Measurements from ENCODE around the gene FAIM2. TPM values are rescaled to one million over a fixed set of nuclear protein-coding genes. Genes with fewer than 3 reads are reported as not detected.

Gene FAIM2
- total and polyA plus RNA-seq, 2 donors (not counting 3 experiments of a cell fraction or from before 2014, with no cell fraction given): 0.01 TPM; not detected in 1

DNA sequence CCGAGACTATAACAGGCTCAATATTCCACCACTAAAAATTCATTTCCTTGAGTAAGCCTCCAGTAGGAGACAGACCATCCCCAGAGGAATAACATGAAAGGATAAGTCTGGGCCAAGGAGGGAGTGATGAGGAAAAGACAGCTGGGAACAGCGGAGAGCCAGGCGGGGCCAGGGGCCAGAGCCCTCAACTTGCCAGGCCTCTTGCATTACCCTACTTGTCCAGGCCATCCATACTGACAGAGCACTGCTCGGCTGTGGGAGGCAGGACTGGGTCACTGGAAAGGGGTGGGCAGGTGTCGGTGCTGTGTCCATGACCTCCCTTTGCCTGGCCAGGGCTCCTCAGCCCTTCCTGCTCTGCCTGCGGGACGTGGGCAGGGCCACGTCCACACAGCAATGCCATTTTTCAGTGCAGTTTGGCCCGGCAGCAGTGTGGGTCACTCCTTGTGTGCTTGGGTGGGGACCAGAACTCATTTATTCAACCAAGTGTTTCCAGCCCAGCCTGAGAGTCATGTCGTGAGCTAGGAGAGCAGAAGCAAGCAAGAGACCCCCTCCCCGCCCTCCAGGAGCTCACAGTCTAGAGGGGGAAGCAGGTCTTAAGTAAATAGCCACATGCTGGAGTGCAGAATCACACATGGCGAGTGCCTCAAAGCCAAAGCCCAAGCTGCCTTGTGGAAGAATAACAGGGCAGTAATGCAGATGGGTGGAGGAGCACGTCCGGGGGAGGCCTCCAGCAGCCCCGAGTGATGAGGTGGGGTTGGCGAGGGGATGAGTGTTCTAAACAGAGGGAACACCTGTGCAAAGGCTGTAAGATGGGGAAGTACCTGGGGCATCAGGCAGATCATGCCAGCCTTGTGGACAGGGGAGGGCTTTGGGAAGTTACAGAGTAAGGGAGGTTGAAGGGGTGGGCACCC is 8.9 kb upstream of the FAIM2 start:
- intact Hi-C loops (cut with micrococcal nuclease): no loop called here
- Histone ChIP-seq H2AFZ (ENCODE audit: low read depth, low read length) (no peak overlapping the region), H3K4me3 (replicated peaks in 1 of 3; ENCODE audit: insufficient read depth in 1 of 3, low read depth in 1 of 3, low read length in 3 of 3) (no peak overlapping the region), H3K9ac (replicated peaks; ENCODE audit: extremely low read depth, insufficient read depth, low read length) (no peak overlapping the region), H3K9me1 (replicated peaks; ENCODE audit: control insufficient read depth, extremely low read depth, insufficient read depth, low read length) (no peaks in the 10 kb centered on the region), H3K4me1 (ENCODE audit: control insufficient read depth, extremely low read depth, insufficient read depth, low read length) (peaks cover 4% of the 10 kb centered on the region), H3K27me3 (ENCODE audit: control insufficient read depth in 2 of 2, insufficient read depth in 2 of 2, low read length in 2 of 2) (no peaks in the 10 kb centered on the region), H3K79me2 (ENCODE audit: control insufficient read depth, insufficient read depth, low read length) (no peaks in the 10 kb centered on the region), H4K20me1 (replicated peaks; ENCODE audit: control insufficient read depth, extremely low read depth, insufficient read depth, low read length) (no peaks in the 10 kb centered on the region), H3K4me2 (ENCODE audit: insufficient read depth, low read length) (no peak overlapping the region), H3K36me3 (ENCODE audit: control insufficient read depth in 2 of 2, extremely low read depth in 1 of 2, insufficient read depth in 2 of 2, low read length in 2 of 2) (no peaks in the 10 kb centered on the region), H3K9me3 (replicated peaks; ENCODE audit: control insufficient read depth, insufficient read depth, low read length) (no peaks in the 10 kb centered on the region), H3K27ac (ENCODE audit: insufficient read depth, low read depth, low read length) (no peak overlapping the region)
- no peak for TF ChIP-seq FOS (IDR thresholded peaks at IDR 0.05; ENCODE audit: borderline replicate concordance, insufficient read depth, low read length)
- no peak for TF ChIP-seq POLR2AphosphoS5 (IDR thresholded peaks at IDR 0.05; ENCODE audit: insufficient read depth, low read depth, low read length)
- TF ChIP-seq, protein P1, sequence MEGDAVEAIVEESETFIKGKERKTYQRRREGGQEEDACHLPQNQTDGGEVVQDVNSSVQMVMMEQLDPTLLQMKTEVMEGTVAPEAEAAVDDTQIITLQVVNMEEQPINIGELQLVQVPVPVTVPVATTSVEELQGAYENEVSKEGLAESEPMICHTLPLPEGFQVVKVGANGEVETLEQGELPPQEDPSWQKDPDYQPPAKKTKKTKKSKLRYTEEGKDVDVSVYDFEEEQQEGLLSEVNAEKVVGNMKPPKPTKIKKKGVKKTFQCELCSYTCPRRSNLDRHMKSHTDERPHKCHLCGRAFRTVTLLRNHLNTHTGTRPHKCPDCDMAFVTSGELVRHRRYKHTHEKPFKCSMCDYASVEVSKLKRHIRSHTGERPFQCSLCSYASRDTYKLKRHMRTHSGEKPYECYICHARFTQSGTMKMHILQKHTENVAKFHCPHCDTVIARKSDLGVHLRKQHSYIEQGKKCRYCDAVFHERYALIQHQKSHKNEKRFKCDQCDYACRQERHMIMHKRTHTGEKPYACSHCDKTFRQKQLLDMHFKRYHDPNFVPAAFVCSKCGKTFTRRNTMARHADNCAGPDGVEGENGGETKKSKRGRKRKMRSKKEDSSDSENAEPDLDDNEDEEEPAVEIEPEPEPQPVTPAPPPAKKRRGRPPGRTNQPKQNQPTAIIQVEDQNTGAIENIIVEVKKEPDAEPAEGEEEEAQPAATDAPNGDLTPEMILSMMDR (IDR thresholded peaks at IDR 0.05; ENCODE audit: extremely low read depth in 1 of 2, insufficient read depth in 1 of 2, low read depth in 1 of 2, low read length in 2 of 2): no peak
- FAIRE-seq (no peak), DNase-seq (ENCODE audit: low read depth, low spot score) (no peak)
- POLR2A ChIA-PET: no interaction called here
- CTCF ChIA-PET: interaction anchor here (1.3 to 2.4 kb wide), 2 partner anchors 33 to 46 kb away, joined by 3 to 10 read pairs; no protein-coding TSS in a partner anchor
- dilution Hi-C loops (cut with MboI; ENCODE audit: extremely low pct_ligation_motif_present, low sequenced_read_pairs): no loop called here
- no TSS peak for BruUV-seq (replicated peaks)

DNA sequence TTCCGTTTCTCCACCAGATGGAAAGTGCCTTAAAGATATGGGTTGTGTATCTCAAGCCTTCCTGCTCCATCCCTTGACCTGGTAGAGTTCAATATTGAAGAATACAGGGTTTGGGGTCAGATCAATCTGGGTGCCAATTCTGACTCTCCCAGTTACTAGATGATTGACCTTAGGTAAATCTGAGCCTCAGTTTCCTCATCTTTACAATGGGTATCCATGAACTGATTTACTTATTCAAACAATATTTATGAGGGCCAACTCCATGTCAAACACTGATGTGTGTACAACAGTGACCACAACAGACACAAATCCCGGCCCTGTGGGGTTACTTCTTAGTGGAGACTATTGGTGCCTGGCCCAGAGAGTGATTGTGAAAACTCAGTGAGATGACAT is 7.5 kb upstream of the FAIM2 start:
- peaks cover 4% of the 10 kb centered on the region for H3K4me1 ChIP-seq (ENCODE audit: control insufficient read depth, extremely low read depth, insufficient read depth, low read length)
- dilution Hi-C loops (cut with MboI; ENCODE audit: extremely low pct_ligation_motif_present, low sequenced_read_pairs): no loop called here
- ChIA-PET POLR2A (no interaction called here), CTCF (interaction anchor here (1.6 kb wide), 1 partner anchor 34 kb away, joined by 5 read pairs; no protein-coding TSS in a partner anchor)
- intact Hi-C loops (cut with micrococcal nuclease): no loop called here
- H3K36me3 ChIP-seq (ENCODE audit: control insufficient read depth in 2 of 2, extremely low read depth in 1 of 2, insufficient read depth in 2 of 2, low read length in 2 of 2): no peaks in the 10 kb centered on the region
- no TSS peak for BruUV-seq (replicated peaks)
- TF ChIP-seq, protein P2, sequence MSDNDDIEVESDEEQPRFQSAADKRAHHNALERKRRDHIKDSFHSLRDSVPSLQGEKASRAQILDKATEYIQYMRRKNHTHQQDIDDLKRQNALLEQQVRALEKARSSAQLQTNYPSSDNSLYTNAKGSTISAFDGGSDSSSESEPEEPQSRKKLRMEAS (IDR thresholded peaks at IDR 0.05; ENCODE audit: insufficient read depth, insufficient read length): no peak
- no peak for TF ChIP-seq JUN (IDR thresholded peaks at IDR 0.05; ENCODE audit: borderline replicate concordance, insufficient read depth, insufficient read length, low read depth)
- TF ChIP-seq GATA2 (IDR thresholded peaks at IDR 0.05; ENCODE audit: insufficient read depth, insufficient read length, low read depth, low read length): no peak
- TF ChIP-seq POLR2AphosphoS5 (IDR thresholded peaks at IDR 0.05; ENCODE audit: insufficient read depth, low read depth, low read length): no peak
- TF ChIP-seq, protein P1 (IDR thresholded peaks at IDR 0.05; ENCODE audit: extremely low read depth in 1 of 2, insufficient read depth in 1 of 2, low read depth in 1 of 2, low read length in 2 of 2): no peak
- TF ChIP-seq POLR2A (IDR thresholded peaks at IDR 0.05; ENCODE audit: low read depth, low read length): no peak
- TF ChIP-seq FOS (IDR thresholded peaks at IDR 0.05; ENCODE audit: borderline replicate concordance, insufficient read depth, low read length): no peak
- no peak for TF ChIP-seq MYC (IDR thresholded peaks at IDR 0.05; ENCODE audit: low read depth, low read length)
- TF ChIP-seq EZH2 (IDR thresholded peaks at IDR 0.05; ENCODE audit: borderline replicate concordance, low read depth, low read length, severe bottlenecking): no peak
- FAIRE-seq: no peak
- no peak overlapping the region for H3K4me2 ChIP-seq (ENCODE audit: insufficient read depth, low read length)
- no peak overlapping the region for H3K27ac ChIP-seq (ENCODE audit: insufficient read depth, low read depth, low read length)
- H3K4me3 ChIP-seq (replicated peaks in 1 of 3; ENCODE audit: insufficient read depth in 1 of 3, low read depth in 1 of 3, low read length in 3 of 3): no peak overlapping the region
- no peak overlapping the region for H2AFZ ChIP-seq (ENCODE audit: low read depth, low read length)
- H4K20me1 ChIP-seq (replicated peaks; ENCODE audit: control insufficient read depth, extremely low read depth, insufficient read depth, low read length): no peaks in the 10 kb centered on the region
- H3K9ac ChIP-seq (replicated peaks; ENCODE audit: extremely low read depth, insufficient read depth, low read length): no peak overlapping the region
- H3K79me2 ChIP-seq (ENCODE audit: control insufficient read depth, insufficient read depth, low read length): no peaks in the 10 kb centered on the region
- DNase-seq (ENCODE audit: low read depth, low spot score): no peak
- no peaks in the 10 kb centered on the region for H3K9me3 ChIP-seq (replicated peaks; ENCODE audit: control insufficient read depth, insufficient read depth, low read length)
- no peaks in the 10 kb centered on the region for H3K27me3 ChIP-seq (ENCODE audit: control insufficient read depth in 2 of 2, insufficient read depth in 2 of 2, low read length in 2 of 2)
- H3K9me1 ChIP-seq (replicated peaks; ENCODE audit: control insufficient read depth, extremely low read depth, insufficient read depth, low read length): no peaks in the 10 kb centered on the region
